Testis (tissue), 3 donors: ENCODE measurements around the gene MAFB. TPM values are rescaled to one million over a fixed set of nuclear protein-coding genes. Genes with fewer than 3 reads are reported as not detected.

Experiments
- DNase-seq: peaks from one replicate; pipeline ENCODE4 v3.0.0-alpha.2; 2019
- H3K27ac ChIP-seq, 2 donors: fragments of 200-600 bp; sonication (generic); one replicate each; pipeline ENCODE4 v1.5.1; 2019
- H3K27me3 ChIP-seq: fragments of 200-600 bp; sonication (generic); one replicate; pipeline ENCODE4 v1.5.1; 2019
- H3K36me3 ChIP-seq: fragments of 200-600 bp; sonication (generic); one replicate; pipeline ENCODE4 v1.5.1; 2017; ENCODE audit warnings: low read depth; ENCODE audit errors: missing control alignments
- H3K4me1 ChIP-seq: fragments of 200-600 bp; sonication (generic); one replicate; pipeline ENCODE4 v1.5.1; 2019
- H3K4me3 ChIP-seq, 2 donors: fragments of 200-600 bp; sonication (generic); one replicate each; pipeline ENCODE4 v1.5.1; 2017 to 2019
- H3K9me3 ChIP-seq: fragments of 200-600 bp; sonication (generic); one replicate; pipeline ENCODE4 v1.5.1; 2017
- CTCF ChIP-seq, 3 experiments: fragments of 450-650 bp in 2 of 3; fragments of 200-600 bp in 1 of 3; sonication (generic) in 1 of 3; IDR thresholded peaks; one replicate each; pipeline ENCODE4 v1.5.1; 2016 to 2019; ENCODE audit warnings: antibody characterized with exemption in 3 of 3, mild to moderate bottlenecking in 2 of 3, moderate library complexity in 1 of 3
- POLR2A ChIP-seq: fragments of 450-650 bp; IDR thresholded peaks from one replicate; pipeline ENCODE4 v1.6.1; 2017; ENCODE audit warnings: antibody characterized with exemption, mild to moderate bottlenecking, moderate library complexity
- WGBS, 2 donors: methylation state at CpG; one replicate each; pipeline ENCODE4 v1.1.5; 2018; 5-methylcytosine and 5-hydroxymethylcytosine counted together
- intact Hi-C: fragments of 100-400 bp; cut with DNase I; formaldehyde crosslinking; loops from one replicate; pipeline ENCODE4 v1.15.1; 2023; ENCODE audit warnings: low total_unique reads
- polyA plus RNA-seq: library from polyadenylated mRNA; stranded (reverse); fragments of 350-450 nt; fragmentation: Illumina TruSeq; extraction: RNeasy Lipid Tissue Mini Kit (QIAGEN cat#74804); gene quantifications from one replicate; pipeline ENCODE4 v1.2.3, GENCODE V29; 2014; ENCODE audit warnings: low read depth, low replicate concordance; ENCODE audit not compliant: insufficient read depth
- total RNA-seq, 2 donors: library from RNA; depleted of rRNA; stranded (reverse); fragments of >200 nt; gene quantifications; one replicate each; pipeline ENCODE4 v1.2.3, GENCODE V29; 2016

The MAFB gene
- total and polyA plus RNA-seq, 3 donors from 2014 or later = 9.3 to 17.7 (median 11.6) TPM

- Histone ChIP-seq H3K27ac (no peak overlapping the region), H3K4me1 (peaks cover 19% of the 10 kb centered on the region), H3K36me3 (no peaks in the 10 kb centered on the region), H3K4me3 (no peak overlapping the region), H3K27me3 (no peaks in the 10 kb centered on the region), H3K9me3 (no peaks in the 10 kb centered on the region)
- intact Hi-C loops = no loop called here
- TF ChIP-seq CTCF (IDR thresholded peaks at IDR 0.05) = no peak
- no peak for TF ChIP-seq POLR2A
- DNase-seq = peak; percentile 41
- 25 to 50% methylated on average over 3 to 4 of the region's 5 CpGs for WGBS, 2 donors
Observed at GRCh38 chr20:40643891-40644290, 45.1 kb downstream of the MAFB start.

GRCh38 chr20:40641809-40642208, 47.2 kb downstream of the MAFB start:
- intact Hi-C loops = no loop called here
- Histone ChIP-seq H3K36me3 (no peaks in the 10 kb centered on the region), H3K4me3 (no peak overlapping the region), H3K4me1 (peaks cover 11% of the 10 kb centered on the region), H3K9me3 (no peaks in the 10 kb centered on the region), H3K27me3 (no peaks in the 10 kb centered on the region), H3K27ac (no peak overlapping the region)
- WGBS, 2 donors = 72 to 73% methylated on average over 4 of the region's 4 CpGs
- TF ChIP-seq CTCF (IDR thresholded peaks at IDR 0.05) = no peak
- no peak for TF ChIP-seq POLR2A
- DNase-seq = no peak

- no peaks in the 10 kb centered on the region for H3K9me3 ChIP-seq
- H3K27me3 ChIP-seq = no peaks in the 10 kb centered on the region
- DNase-seq = no peak
- intact Hi-C loops = no loop called here
- no peak overlapping the region for H3K27ac ChIP-seq
- no peak overlapping the region for H3K4me3 ChIP-seq
- H3K4me1 ChIP-seq = peaks cover 11% of the 10 kb centered on the region
- TF ChIP-seq POLR2A = no peak
- no peak for TF ChIP-seq CTCF (IDR thresholded peaks at IDR 0.05)
- H3K36me3 ChIP-seq = no peaks in the 10 kb centered on the region
- WGBS, 2 donors = 72 to 76% methylated on average over 2 of the region's 2 CpGs
Observed at GRCh38 chr20:40641202-40641601, 47.8 kb downstream of the MAFB start.

GRCh38 chr20:40640667-40641066, 48.4 kb downstream of the MAFB start:
- H3K36me3 ChIP-seq = no peaks in the 10 kb centered on the region
- DNase-seq = no peak
- no peak for TF ChIP-seq CTCF (IDR thresholded peaks at IDR 0.05)
- TF ChIP-seq POLR2A = no peak
- H3K4me3 ChIP-seq = no peak overlapping the region
- no peaks in the 10 kb centered on the region for H3K27me3 ChIP-seq
- H3K9me3 ChIP-seq = no peaks in the 10 kb centered on the region
- intact Hi-C loops = no loop called here
- H3K4me1 ChIP-seq = peaks cover 11% of the 10 kb centered on the region
- 96 to 98% methylated on average over 2 of the region's 2 CpGs for WGBS, 2 donors
- H3K27ac ChIP-seq = no peak overlapping the region

GRCh38 chr20:40639676-40640355, 49.2 kb downstream of the MAFB start:
- intact Hi-C loops = no loop called here
- WGBS, 2 donors = 86 to 92% methylated on average over 1 to 2 of the region's 2 CpGs

More at GRCh38 chr20:40639676-40640355, 49.2 kb downstream of the MAFB start:
- no peak overlapping the region for H3K4me3 ChIP-seq
- no peaks in the 10 kb centered on the region for H3K9me3 ChIP-seq
- no peaks in the 10 kb centered on the region for H3K36me3 ChIP-seq
- peaks cover 11% of the 10 kb centered on the region for H3K4me1 ChIP-seq
- H3K27me3 ChIP-seq = no peaks in the 10 kb centered on the region
- H3K27ac ChIP-seq = no peak overlapping the region
- TF ChIP-seq POLR2A (no peak), CTCF (IDR thresholded peaks at IDR 0.05) (no peak)
- no peak for DNase-seq
